ENCODE results near the gene MPPED2. TPM values are rescaled to one million over a fixed set of nuclear protein-coding genes. Genes with fewer than 3 reads are reported as not detected.

MPPED2 gene
- total and polyA plus RNA-seq, 10 of the 15 experiments (the other 5 are each of a cell fraction or from before 2014, with no cell fraction given), result not detected

- TF ChIP-seq, protein P1, sequence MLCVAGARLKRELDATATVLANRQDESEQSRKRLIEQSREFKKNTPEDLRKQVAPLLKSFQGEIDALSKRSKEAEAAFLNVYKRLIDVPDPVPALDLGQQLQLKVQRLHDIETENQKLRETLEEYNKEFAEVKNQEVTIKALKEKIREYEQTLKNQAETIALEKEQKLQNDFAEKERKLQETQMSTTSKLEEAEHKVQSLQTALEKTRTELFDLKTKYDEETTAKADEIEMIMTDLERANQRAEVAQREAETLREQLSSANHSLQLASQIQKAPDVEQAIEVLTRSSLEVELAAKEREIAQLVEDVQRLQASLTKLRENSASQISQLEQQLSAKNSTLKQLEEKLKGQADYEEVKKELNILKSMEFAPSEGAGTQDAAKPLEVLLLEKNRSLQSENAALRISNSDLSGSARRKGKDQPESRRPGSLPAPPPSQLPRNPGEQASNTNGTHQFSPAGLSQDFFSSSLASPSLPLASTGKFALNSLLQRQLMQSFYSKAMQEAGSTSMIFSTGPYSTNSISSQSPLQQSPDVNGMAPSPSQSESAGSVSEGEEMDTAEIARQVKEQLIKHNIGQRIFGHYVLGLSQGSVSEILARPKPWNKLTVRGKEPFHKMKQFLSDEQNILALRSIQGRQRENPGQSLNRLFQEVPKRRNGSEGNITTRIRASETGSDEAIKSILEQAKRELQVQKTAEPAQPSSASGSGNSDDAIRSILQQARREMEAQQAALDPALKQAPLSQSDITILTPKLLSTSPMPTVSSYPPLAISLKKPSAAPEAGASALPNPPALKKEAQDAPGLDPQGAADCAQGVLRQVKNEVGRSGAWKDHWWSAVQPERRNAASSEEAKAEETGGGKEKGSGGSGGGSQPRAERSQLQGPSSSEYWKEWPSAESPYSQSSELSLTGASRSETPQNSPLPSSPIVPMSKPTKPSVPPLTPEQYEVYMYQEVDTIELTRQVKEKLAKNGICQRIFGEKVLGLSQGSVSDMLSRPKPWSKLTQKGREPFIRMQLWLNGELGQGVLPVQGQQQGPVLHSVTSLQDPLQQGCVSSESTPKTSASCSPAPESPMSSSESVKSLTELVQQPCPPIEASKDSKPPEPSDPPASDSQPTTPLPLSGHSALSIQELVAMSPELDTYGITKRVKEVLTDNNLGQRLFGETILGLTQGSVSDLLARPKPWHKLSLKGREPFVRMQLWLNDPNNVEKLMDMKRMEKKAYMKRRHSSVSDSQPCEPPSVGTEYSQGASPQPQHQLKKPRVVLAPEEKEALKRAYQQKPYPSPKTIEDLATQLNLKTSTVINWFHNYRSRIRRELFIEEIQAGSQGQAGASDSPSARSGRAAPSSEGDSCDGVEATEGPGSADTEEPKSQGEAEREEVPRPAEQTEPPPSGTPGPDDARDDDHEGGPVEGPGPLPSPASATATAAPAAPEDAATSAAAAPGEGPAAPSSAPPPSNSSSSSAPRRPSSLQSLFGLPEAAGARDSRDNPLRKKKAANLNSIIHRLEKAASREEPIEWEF (IDR thresholded peaks at IDR 0.05; ENCODE audit: insufficient replicate concordance, low read depth, low read length), result no peak
Measured at GRCh38 chr11:30497600-30497999, 88.6 kb downstream of the MPPED2 start (continued).

DNA sequence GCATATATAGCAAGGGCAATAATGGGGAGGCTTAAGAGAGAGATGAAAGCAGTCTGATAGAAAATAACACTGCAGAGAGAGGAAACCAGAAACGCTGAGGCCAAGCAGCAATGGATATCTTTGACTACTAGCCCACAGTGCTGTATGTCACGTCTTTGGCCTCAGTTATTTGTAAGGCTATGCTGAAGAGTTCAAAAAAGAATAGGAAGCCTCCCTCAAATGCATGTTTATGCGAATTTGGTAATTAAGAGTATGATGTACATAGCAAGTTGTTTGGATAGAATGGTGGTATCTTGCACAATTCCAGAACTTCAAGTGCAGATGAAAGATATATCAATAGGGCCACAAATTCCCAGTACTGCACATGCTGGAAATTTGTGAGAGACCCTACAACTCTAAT is 89.2 kb downstream of the MPPED2 start:
- Histone ChIP-seq H2AFZ (ENCODE audit: control insufficient read depth, low read depth, low read length) (no peak overlapping the region), H3K4me1 (ENCODE audit: control insufficient read depth, insufficient read depth, low read length) (no peaks in the 10 kb centered on the region), H3K27ac (ENCODE audit: control insufficient read depth, insufficient read depth) (no peak overlapping the region), H4K20me1 (ENCODE audit: control insufficient read depth, insufficient read depth) (no peaks in the 10 kb centered on the region), H3K4me3 (no peak overlapping the region), H3K79me2 (ENCODE audit: control insufficient read depth, insufficient read depth, low read length) (no peaks in the 10 kb centered on the region), H3K27me3 (replicated peaks in 1 of 2; ENCODE audit: control insufficient read depth in 2 of 2, insufficient read depth in 2 of 2, low read length in 1 of 2) (no peaks in the 10 kb centered on the region; a peak in 2 of 4 replicates), H3K9ac (ENCODE audit: control insufficient read depth, insufficient read depth, low read length) (no peak overlapping the region), H3K36me3 (ENCODE audit: control insufficient read depth in 2 of 2, insufficient read depth in 2 of 2, low read length in 1 of 2) (no peaks in the 10 kb centered on the region), H3K9me3 (replicated peaks; ENCODE audit: control insufficient read depth, insufficient read depth, low read length) (no peaks in the 10 kb centered on the region), H3K4me2 (ENCODE audit: control insufficient read depth, insufficient read depth) (no peak overlapping the region)
- ATAC-seq (no peak), FAIRE-seq (no peak), DNase-seq (ENCODE audit: low read depth, low spot score) (no peak)
- CTCF ChIA-PET, result no interaction called here
- POLR2A ChIA-PET, result no interaction called here
- RAD21 ChIA-PET (ENCODE audit: unreplicated experiment), result no interaction called here
- in situ Hi-C loops (cut with MboI) (no loop called here), intact Hi-C loops (cut with micrococcal nuclease; ENCODE audit: unreplicated experiment) (no loop called here)
- 16% methylated on average over 3 of the region's 3 CpGs for WGBS (ENCODE audit: insufficient coverage, insufficient replicate concordance, low lambda C conversion rate, missing lambda C conversion rate)
- SMC1A ChIA-PET (ENCODE audit: uncharacterized antibody, unreplicated experiment), result no interaction called here
- BruUV-seq (replicated peaks), result no TSS peak
- TF ChIP-seq, protein P2, sequence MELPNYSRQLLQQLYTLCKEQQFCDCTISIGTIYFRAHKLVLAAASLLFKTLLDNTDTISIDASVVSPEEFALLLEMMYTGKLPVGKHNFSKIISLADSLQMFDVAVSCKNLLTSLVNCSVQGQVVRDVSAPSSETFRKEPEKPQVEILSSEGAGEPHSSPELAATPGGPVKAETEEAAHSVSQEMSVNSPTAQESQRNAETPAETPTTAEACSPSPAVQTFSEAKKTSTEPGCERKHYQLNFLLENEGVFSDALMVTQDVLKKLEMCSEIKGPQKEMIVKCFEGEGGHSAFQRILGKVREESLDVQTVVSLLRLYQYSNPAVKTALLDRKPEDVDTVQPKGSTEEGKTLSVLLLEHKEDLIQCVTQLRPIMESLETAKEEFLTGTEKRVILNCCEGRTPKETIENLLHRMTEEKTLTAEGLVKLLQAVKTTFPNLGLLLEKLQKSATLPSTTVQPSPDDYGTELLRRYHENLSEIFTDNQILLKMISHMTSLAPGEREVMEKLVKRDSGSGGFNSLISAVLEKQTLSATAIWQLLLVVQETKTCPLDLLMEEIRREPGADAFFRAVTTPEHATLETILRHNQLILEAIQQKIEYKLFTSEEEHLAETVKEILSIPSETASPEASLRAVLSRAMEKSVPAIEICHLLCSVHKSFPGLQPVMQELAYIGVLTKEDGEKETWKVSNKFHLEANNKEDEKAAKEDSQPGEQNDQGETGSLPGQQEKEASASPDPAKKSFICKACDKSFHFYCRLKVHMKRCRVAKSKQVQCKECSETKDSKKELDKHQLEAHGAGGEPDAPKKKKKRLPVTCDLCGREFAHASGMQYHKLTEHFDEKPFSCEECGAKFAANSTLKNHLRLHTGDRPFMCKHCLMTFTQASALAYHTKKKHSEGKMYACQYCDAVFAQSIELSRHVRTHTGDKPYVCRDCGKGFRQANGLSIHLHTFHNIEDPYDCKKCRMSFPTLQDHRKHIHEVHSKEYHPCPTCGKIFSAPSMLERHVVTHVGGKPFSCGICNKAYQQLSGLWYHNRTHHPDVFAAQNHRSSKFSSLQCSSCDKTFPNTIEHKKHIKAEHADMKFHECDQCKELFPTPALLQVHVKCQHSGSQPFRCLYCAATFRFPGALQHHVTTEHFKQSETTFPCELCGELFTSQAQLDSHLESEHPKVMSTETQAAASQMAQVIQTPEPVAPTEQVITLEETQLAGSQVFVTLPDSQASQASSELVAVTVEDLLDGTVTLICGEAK (IDR thresholded peaks at IDR 0.05; ENCODE audit: borderline replicate concordance), result no peak
- TF ChIP-seq CEBPB (IDR thresholded peaks at IDR 0.05; ENCODE audit: borderline replicate concordance in 1 of 2, low read depth in 2 of 2, low read length in 2 of 2) (no peak), HDAC6 (IDR thresholded peaks at IDR 0.05; ENCODE audit: unreplicated experiment) (no peak), POLR2A (IDR thresholded peaks at IDR 0.05; ENCODE audit: low read depth, low read length) (no peak), EED (IDR thresholded peaks at IDR 0.05; ENCODE audit: low read depth) (no peak), CBX5 (IDR thresholded peaks at IDR 0.05; ENCODE audit: low read depth) (no peak), BACH1 (IDR thresholded peaks at IDR 0.05; ENCODE audit: borderline replicate concordance) (no peak), NR2F1 (conservative IDR thresholded peaks at IDR 0.05) (no peak), HCFC1 (IDR thresholded peaks at IDR 0.05; ENCODE audit: low read length) (no peak)
- TF ChIP-seq, protein P3, sequence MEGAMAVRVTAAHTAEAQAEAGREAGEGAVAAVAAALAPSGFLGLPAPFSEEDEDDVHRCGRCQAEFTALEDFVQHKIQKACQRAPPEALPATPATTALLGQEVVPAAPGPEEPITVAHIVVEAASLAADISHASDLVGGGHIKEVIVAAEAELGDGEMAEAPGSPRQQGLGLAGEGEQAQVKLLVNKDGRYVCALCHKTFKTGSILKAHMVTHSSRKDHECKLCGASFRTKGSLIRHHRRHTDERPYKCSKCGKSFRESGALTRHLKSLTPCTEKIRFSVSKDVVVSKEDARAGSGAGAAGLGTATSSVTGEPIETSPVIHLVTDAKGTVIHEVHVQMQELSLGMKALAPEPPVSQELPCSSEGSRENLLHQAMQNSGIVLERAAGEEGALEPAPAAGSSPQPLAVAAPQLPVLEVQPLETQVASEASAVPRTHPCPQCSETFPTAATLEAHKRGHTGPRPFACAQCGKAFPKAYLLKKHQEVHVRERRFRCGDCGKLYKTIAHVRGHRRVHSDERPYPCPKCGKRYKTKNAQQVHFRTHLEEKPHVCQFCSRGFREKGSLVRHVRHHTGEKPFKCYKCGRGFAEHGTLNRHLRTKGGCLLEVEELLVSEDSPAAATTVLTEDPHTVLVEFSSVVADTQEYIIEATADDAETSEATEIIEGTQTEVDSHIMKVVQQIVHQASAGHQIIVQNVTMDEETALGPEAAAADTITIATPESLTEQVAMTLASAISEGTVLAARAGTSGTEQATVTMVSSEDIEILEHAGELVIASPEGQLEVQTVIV (IDR thresholded peaks at IDR 0.05; ENCODE audit: borderline replicate concordance, partially characterized antibody), result no peak

Data from GM12878 (cell line).